Activated CD4-positive, CD25-positive, alpha-beta regulatory T cell treated with anti-CD3 and anti-CD28 coated beads, Interleukin-2, amount 50 U/mL, for 24 hours (primary cell): ENCODE measurements around the gene STIMATE.

Experiments used
- ATAC-seq, 2 donors: fragments of 150-1000 bp; cut with Tn5 transposase; one replicate each; pipeline ENCODE4 v1.10.0; 2021; ENCODE audit warnings: mild to moderate bottlenecking in 1 of 2, moderate library complexity in 1 of 2

The STIMATE gene

GRCh38 chr3:52860424-52860768 is 37.0 kb downstream of the STIMATE start:
- ATAC-seq: no peak

GRCh38 chr3:52859686-52860423 is 37.5 kb downstream of the STIMATE start:
- no peak for ATAC-seq

GRCh38 chr3:52857864-52858263 is 39.5 kb downstream of the STIMATE start:
- ATAC-seq: no peak

- ATAC-seq: no peak
Observed at GRCh38 chr3:52857133-52857532, 40.2 kb downstream of the STIMATE start.

GRCh38 chr3:52856666-52857065 is 40.7 kb downstream of the STIMATE start:
- ATAC-seq: no peak

GRCh38 chr3:52854013-52854412 is 43.3 kb downstream of the STIMATE start:
- ATAC-seq: no peak

- no peak for ATAC-seq
Observed at GRCh38 chr3:52852419-52852818, 44.9 kb downstream of the STIMATE start.

- ATAC-seq: peak; percentile 49 to 61
Observed at GRCh38 chr3:52851348-52851747, 46.0 kb downstream of the STIMATE start.

GRCh38 chr3:52849656-52850055 is 47.7 kb downstream of the STIMATE start:
- ATAC-seq: no peak

- no peak for ATAC-seq
Observed at GRCh38 chr3:52848617-52849016, 48.7 kb downstream of the STIMATE start.

- no peak for ATAC-seq
Observed at GRCh38 chr3:52847726-52848125, 49.6 kb downstream of the STIMATE start.

- no peak for ATAC-seq
Observed at GRCh38 chr3:52847241-52847640, 50.1 kb downstream of the STIMATE start.

- no peak for ATAC-seq
Observed at GRCh38 chr3:52846432-52846965, 50.8 kb downstream of the STIMATE start.

GRCh38 chr3:52845691-52846431 is 51.5 kb downstream of the STIMATE start:
- ATAC-seq: no peak

GRCh38 chr3:52845157-52845556 is 52.2 kb downstream of the STIMATE start:
- no peak for ATAC-seq

- no peak for ATAC-seq
Observed at GRCh38 chr3:52844290-52844975, 52.9 kb downstream of the STIMATE start.

GRCh38 chr3:52843881-52844280 is 53.5 kb downstream of the STIMATE start:
- ATAC-seq: no peak

- ATAC-seq: no peak
Observed at GRCh38 chr3:52843108-52843865, 54.1 kb downstream of the STIMATE start.

- no peak for ATAC-seq
Observed at GRCh38 chr3:52842424-52842823, 54.9 kb downstream of the STIMATE start.

GRCh38 chr3:52841981-52842340 is 55.4 kb downstream of the STIMATE start:
- no peak for ATAC-seq

GRCh38 chr3:52841211-52841980 is 56.0 kb downstream of the STIMATE start:
- ATAC-seq: no peak
